H1 (cell line): ENCODE data around the gene CCDC127. TPM values are rescaled to one million over a fixed set of nuclear protein-coding genes. Genes with fewer than 3 reads are reported as not detected.
A peak's percentile ranks its signal among the peaks of the same experiment; 100 is the strongest.

Source experiments
- CTCF ChIA-PET: fragments of 300-600 bp; sonication (Branson Sonifier 250); formaldehyde crosslinking; loops from one replicate; lab custom pipeline; 2021; ENCODE audit not compliant: partially characterized antibody; lab: Charles Lee
- POLR2A ChIA-PET: fragments of 300-600 bp; sonication (Branson Sonifier 250); formaldehyde crosslinking; loops from one replicate; lab custom pipeline; 2021; ENCODE audit warnings: inconsistent platforms; ENCODE audit not compliant: partially characterized antibody; lab: Charles Lee
- DNase-seq, 2 experiments: peaks; one replicate each; pipeline versions ENCODE4 v3.0.0 to v3.0.0-alpha.2; 2010 to 2022; ENCODE audit warnings: low spot score in 2 of 2, low read depth in 1 of 2, mixed read lengths in 1 of 2
- FAIRE-seq: peaks from 2 replicates; lab custom pipeline; 2011; peaks lifted over from hg19 to GRCh38; lab: Jason Lieb, UNC
- H2AFZ ChIP-seq: 2 replicates; pipeline ENCODE4 v1.8.1; 2012; ENCODE audit warnings: low read length, inconsistent platforms
- H2AK5ac ChIP-seq: 2 replicates; pipeline ENCODE4 v1.6.1; 2013; ENCODE audit warnings: low read depth, low read length
- H2BK120ac ChIP-seq: replicated peaks from 2 replicates; pipeline ENCODE3; 2013; ENCODE audit warnings: low read depth, low read length, inconsistent platforms
- H2BK12ac ChIP-seq: 2 replicates; pipeline ENCODE4 v1.6.1; 2013; ENCODE audit warnings: low read depth, low read length
- H2BK15ac ChIP-seq: 2 replicates; pipeline ENCODE4 v1.6.1; 2013; ENCODE audit warnings: low read length
- H2BK20ac ChIP-seq: 2 replicates; pipeline ENCODE4 v1.6.1; 2013; ENCODE audit warnings: low read length
- H2BK5ac ChIP-seq: 2 replicates; pipeline ENCODE4 v1.6.1; 2013; ENCODE audit warnings: low read depth, low read length
- H3K14ac ChIP-seq: 2 replicates; pipeline ENCODE4 v1.6.1; 2013; ENCODE audit warnings: inconsistent platforms; ENCODE audit not compliant: insufficient read length
- H3K18ac ChIP-seq: 2 replicates; pipeline ENCODE4 v1.6.1; 2013; ENCODE audit warnings: low read length; ENCODE audit errors: extremely low read depth
- H3K23ac ChIP-seq: 2 replicates; pipeline ENCODE4 v1.6.1; 2013; ENCODE audit warnings: inconsistent platforms; ENCODE audit not compliant: insufficient read length
- H3K23me2 ChIP-seq: 2 replicates; pipeline ENCODE4 v1.6.1; 2013; ENCODE audit warnings: low read depth, low read length
- H3K27ac ChIP-seq: 2 replicates; pipeline ENCODE4 v1.6.1; 2011; ENCODE audit warnings: low read depth, low read length, inconsistent platforms
- H3K27me3 ChIP-seq, 4 experiments: replicated peaks in 1 of 4; 1 replicate in 1 of 4; 2 replicates in 3 of 4; pipeline versions ENCODE4 v1.6.1 to v1.8.1; 2011 to 2013; ENCODE audit warnings: low read length in 3 of 4, mild to moderate bottlenecking in 3 of 4, inconsistent platforms in 2 of 4, mixed read lengths in 2 of 4, moderate library complexity in 1 of 4; ENCODE audit not compliant: control insufficient read depth in 3 of 4, insufficient read depth in 3 of 4; ENCODE audit errors: extremely low read depth in 1 of 4
- H3K36me3 ChIP-seq, 4 experiments: 2 replicates each; pipeline versions ENCODE4 v1.6.1 to v1.8.1; 2011 to 2013; ENCODE audit warnings: mild to moderate bottlenecking in 4 of 4, low read length in 3 of 4, moderate library complexity in 2 of 4, control low read depth in 1 of 4, inconsistent platforms in 1 of 4; ENCODE audit not compliant: insufficient read depth in 4 of 4, control insufficient read depth in 2 of 4
- H3K4ac ChIP-seq: replicated peaks from 2 replicates; pipeline ENCODE3; 2013; ENCODE audit warnings: low read length, low read depth, mixed read lengths, inconsistent platforms; ENCODE audit not compliant: insufficient read length
- H3K4me1 ChIP-seq, 4 experiments: replicated peaks in 1 of 4; 1 replicate in 1 of 4; 2 replicates in 3 of 4; pipeline versions ENCODE4 v1.6.1 to v1.8.1; 2011 to 2013; ENCODE audit warnings: low read length in 3 of 4, inconsistent platforms in 2 of 4, mixed read lengths in 1 of 4; ENCODE audit not compliant: insufficient read depth in 4 of 4, control insufficient read depth in 3 of 4
- H3K4me2 ChIP-seq, 2 experiments: 2 replicates each; pipeline versions ENCODE4 v1.6.1 to v1.8.1; 2011 to 2013; ENCODE audit warnings: low read depth in 2 of 2, low read length in 2 of 2, control low read depth in 1 of 2, inconsistent platforms in 1 of 2, mild to moderate bottlenecking in 1 of 2; ENCODE audit not compliant: insufficient read depth in 1 of 2
- H3K4me3 ChIP-seq, 4 experiments: fragments of 200-600, 300-600 bp in 1 of 4; sonication (generic), shearing (Covaris generic), sonication (Bioruptor Twin) in 1 of 4; 2 replicates each; pipeline versions ENCODE4 v1.5.1 to v1.8.1; 2011 to 2016; ENCODE audit warnings: low read length in 4 of 4, low read depth in 3 of 4, control low read depth in 2 of 4, inconsistent platforms in 2 of 4, mild to moderate bottlenecking in 2 of 4, mixed read lengths in 1 of 4, moderate library complexity in 1 of 4; ENCODE audit not compliant: insufficient read depth in 2 of 4; ENCODE audit errors: extremely low read depth in 1 of 4
- H3K56ac ChIP-seq: replicated peaks from 2 replicates; pipeline ENCODE3; 2013; ENCODE audit warnings: low read depth, mild to moderate bottlenecking, mixed read lengths, low read length, inconsistent platforms; ENCODE audit not compliant: insufficient read length
- H3K79me1 ChIP-seq: 2 replicates; pipeline ENCODE4 v1.6.1; 2013; ENCODE audit warnings: low read depth, low read length, control low read depth
- H3K79me2 ChIP-seq, 2 experiments: 2 replicates each; pipeline versions ENCODE4 v1.6.1 to v1.8.1; 2012 to 2013; ENCODE audit warnings: low read length in 2 of 2, mild to moderate bottlenecking in 2 of 2, inconsistent platforms in 1 of 2; ENCODE audit not compliant: insufficient read depth in 2 of 2, control insufficient read depth in 1 of 2
- H3K9ac ChIP-seq, 4 experiments: replicated peaks in 1 of 4; 1 replicate in 1 of 4; 2 replicates in 3 of 4; pipeline versions ENCODE4 v1.6.1 to v1.8.1; 2011 to 2013; ENCODE audit warnings: low read depth in 3 of 4, low read length in 3 of 4, control low read depth in 2 of 4, mild to moderate bottlenecking in 2 of 4, moderate library complexity in 2 of 4, inconsistent platforms in 1 of 4; ENCODE audit errors: extremely low read depth in 1 of 4
- H3K9me3 ChIP-seq, 2 experiments: 2 replicates each; pipeline versions ENCODE4 v1.6.1 to v1.8.1; 2012 to 2013; ENCODE audit warnings: mild to moderate bottlenecking in 2 of 2, moderate library complexity in 2 of 2, control low read depth in 1 of 2, inconsistent platforms in 1 of 2, low read depth in 1 of 2, low read length in 1 of 2, mixed read lengths in 1 of 2; ENCODE audit not compliant: insufficient read depth in 2 of 2
- H4K20me1 ChIP-seq, 2 experiments: replicated peaks in 1 of 2; 2 replicates each; pipeline versions ENCODE3 to v1.8.1; 2011 to 2013; ENCODE audit warnings: inconsistent platforms in 2 of 2, low read length in 2 of 2, mild to moderate bottlenecking in 1 of 2; ENCODE audit not compliant: insufficient read depth in 2 of 2, control insufficient read depth in 1 of 2
- H4K5ac ChIP-seq: 2 replicates; pipeline ENCODE4 v1.6.1; 2013; ENCODE audit warnings: low read length, low read depth, mixed read lengths, inconsistent platforms; ENCODE audit not compliant: insufficient read length
- H4K8ac ChIP-seq: 2 replicates; pipeline ENCODE4 v1.8.0; 2013; ENCODE audit warnings: mild to moderate bottlenecking, moderate library complexity, low read length, inconsistent platforms; ENCODE audit not compliant: insufficient read depth; ENCODE audit errors: extremely low read depth
- H4K91ac ChIP-seq: replicated peaks from 2 replicates; pipeline ENCODE3; 2013; ENCODE audit warnings: low read length, mixed read lengths, inconsistent platforms; ENCODE audit not compliant: insufficient read length
- POLR2A ChIP-seq, 2 experiments: IDR thresholded peaks; 1 replicate in 1 of 2; 2 replicates in 1 of 2; pipeline ENCODE4 v1.6.1; 2011; ENCODE audit warnings: low read depth in 2 of 2, low read length in 2 of 2, mild to moderate bottlenecking in 2 of 2; ENCODE audit errors: control extremely low read depth in 1 of 2
- TEAD4 ChIP-seq: IDR thresholded peaks from 2 replicates; pipeline ENCODE4 v1.6.1; 2012; ENCODE audit warnings: low read depth, low read length, inconsistent platforms, mixed read lengths
- WGBS, 2 experiments: shearing (Covaris generic) in 1 of 2; methylation state at CpG; one replicate each; pipeline versions ENCODE4 v1.1.6 to v1.1.7; 2013 to 2015; ENCODE audit warnings: low lambda C conversion rate in 2 of 2, mixed read lengths in 2 of 2, inconsistent platforms in 1 of 2, low coverage in 1 of 2, missing lambda C conversion rate in 1 of 2; ENCODE audit not compliant: insufficient replicate concordance in 2 of 2, insufficient coverage in 1 of 2, insufficient read length in 1 of 2; ENCODE audit errors: extremely low coverage in 1 of 2, missing lambda C conversion rate in 1 of 2; 5-methylcytosine and 5-hydroxymethylcytosine counted together
- polyA plus RNA-seq, 7 experiments: library from polyadenylated mRNA; depleted of rRNA in 3 of 7; stranded (reverse) in 5 of 7; unstranded in 2 of 7; fragments of >200 nt in 5 of 7; fragments of 200-250 nt in 2 of 7; gene quantifications; 1 replicate in 5 of 7; 2 replicates in 1 of 7; 4 replicates in 1 of 7; pipeline versions ENCODE4 v1.2.1 to v1.2.3, GENCODE V29; 2011 to 2013; ENCODE audit warnings: missing spikeins in 2 of 7, mixed read lengths in 2 of 7
- total RNA-seq: library from RNA; stranded (reverse); fragmentation: NEBNext Ultra II Directional; extraction: Animal tissue kit (Norgen Biotek cat#: 25700); gene quantifications from 2 replicates; pipeline ENCODE4 v1.2.1, GENCODE V29; 2021

Gene CCDC127
- total and polyA plus RNA-seq, 2 of the 8 experiments (the other 6 are each of a cell fraction or from before 2014, with no cell fraction given): 2.9 to 8.0 TPM

DNA sequence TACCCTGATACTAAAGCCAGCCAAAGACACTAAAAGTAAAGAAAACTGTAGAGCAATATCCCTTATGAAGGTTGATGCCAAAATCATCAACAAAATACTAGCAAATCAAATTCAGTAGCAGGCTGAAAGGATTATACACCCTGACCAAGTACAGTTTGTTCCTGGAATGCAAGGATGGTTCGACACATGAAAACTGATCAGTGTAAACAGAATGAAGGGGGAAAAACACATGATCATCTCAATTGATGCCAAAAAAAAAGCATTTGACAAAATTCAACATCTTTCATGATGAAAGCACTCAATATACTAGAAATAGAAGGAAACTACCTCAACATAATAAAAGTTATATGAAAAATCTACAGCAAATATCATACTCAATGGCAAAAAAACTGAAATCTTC, 70.2 kb downstream of the CCDC127 start:
- Histone ChIP-seq H3K79me1 (no peaks in the 10 kb centered on the region), H3K4me2 (no peak overlapping the region), H3K4ac (no peak overlapping the region), H2AFZ (no peak overlapping the region), H3K23ac (no peak overlapping the region), H3K14ac (no peak overlapping the region), H4K20me1 (no peaks in the 10 kb centered on the region), H2AK5ac (no peak overlapping the region), H3K4me1 (no peaks in the 10 kb centered on the region), H3K23me2 (no peaks in the 10 kb centered on the region), H3K27me3 (no peaks in the 10 kb centered on the region), H4K8ac (no peak overlapping the region), H2BK12ac (no peak overlapping the region), H3K9ac (no peak overlapping the region), H2BK120ac (no peak overlapping the region), H2BK5ac (no peak overlapping the region), H2BK15ac (no peak overlapping the region), H3K4me3 (no peak overlapping the region), H3K27ac (no peak overlapping the region), H4K91ac (no peak overlapping the region), H3K79me2 (no peaks in the 10 kb centered on the region), H3K9me3 (peaks cover 8 to 18% of the 10 kb centered on the region in 2 experiments; a peak in 3 of 4 replicates), H3K36me3 (peaks cover 2 to 67% (median 37%) of the 10 kb centered on the region in 4 experiments; a peak in 7 of 8 replicates), H2BK20ac (no peak overlapping the region), H3K18ac (no peak overlapping the region), H3K56ac (no peak overlapping the region), H4K5ac (no peak overlapping the region)
- TF ChIP-seq POLR2A (IDR thresholded peaks at IDR 0.05; ENCODE audit: control extremely low read depth in 1 of 2, low read depth in 2 of 2, low read length in 2 of 2) (peak in 1 of 2 experiments; percentile 1; a peak in 1 of 3 replicates), TEAD4 (no peak)
- FAIRE-seq: no peak
- DNase-seq: no peak
- ChIA-PET CTCF (interaction anchor here (0.7 to 1.0 kb wide), 2 partner anchors 10 to 14 kb away, joined by 3 to 4 read pairs; no protein-coding TSS in a partner anchor), POLR2A (interaction anchor here (0.8 kb wide), 1 partner anchor 12 kb away, joined by 3 read pairs; no protein-coding TSS in a partner anchor)
- 97% methylated on average over 1 of the region's 1 CpG; no CpG with 5 or more reads in 1 of the 2 experiments for WGBS, 2 experiments

Other genes with a start within 250 kb of the CCDC127 start
- gene PLEKHG4B, start 126.0 kb downstream of the CCDC127 start, total RNA-seq: 42.9 and 43.6 TPM in 2 replicates
- gene PLEKHG4B, start 126.0 kb downstream of the CCDC127 start, polyA plus RNA-seq (2011; rRNA removed): 31.1 and 35.1 TPM in 2 replicates
- gene LRRC14B, start 26.7 kb downstream of the CCDC127 start, total RNA-seq: not detected in 2 replicates
- gene LRRC14B, start 26.7 kb downstream of the CCDC127 start, polyA plus RNA-seq (2011; rRNA removed): not detected in 2 replicates
- 86.1 and 87.3 TPM in 2 replicates for gene SDHA, start 167 bp upstream of the CCDC127 start, total RNA-seq
- gene SDHA, start 167 bp upstream of the CCDC127 start, polyA plus RNA-seq (2011; rRNA removed): 59.7 and 80.6 TPM in 2 replicates
- gene PDCD6, start 53.5 kb upstream of the CCDC127 start, total RNA-seq: 73.8 and 74.2 TPM in 2 replicates
- gene PDCD6, start 53.5 kb upstream of the CCDC127 start, polyA plus RNA-seq (2011; rRNA removed): 150 and 193 TPM in 2 replicates
- gene AHRR, start 103.6 kb upstream of the CCDC127 start, total RNA-seq: 0.80 and 1.4 TPM in 2 replicates
- 0.41 and 0.97 TPM in 2 replicates for gene AHRR, start 103.6 kb upstream of the CCDC127 start, polyA plus RNA-seq (2011; rRNA removed)
- 27.5 and 30.0 TPM in 2 replicates for gene EXOC3, start 225.0 kb upstream of the CCDC127 start, total RNA-seq
- 14.4 and 19.5 TPM in 2 replicates for gene EXOC3, start 225.0 kb upstream of the CCDC127 start, polyA plus RNA-seq (2011; rRNA removed)